HepG2 (cell line): ENCODE measurements around the gene SLC44A4. TPM values are rescaled to one million over a fixed set of nuclear protein-coding genes. Genes with fewer than 3 reads are reported as not detected.
A peak's percentile ranks its signal among the peaks of the same experiment; 100 is the strongest.

Experiments used
- ATAC-seq: fragments of 200-7000 bp; cut with Tn5 transposase; 3 replicates; pipeline ENCODE4 v1.9.1; 2020; ENCODE audit warnings: mild to moderate bottlenecking, moderate library complexity
- BruUV-seq: library from RNA; stranded (reverse); fragments of 400-500 nt; replicated peaks from 2 replicates; lab custom pipeline; 2021; lab: Mats Ljungman, UMichigan
- CTCF ChIA-PET: fragments of 300-600 bp; formaldehyde crosslinking; extraction: SDS; loops from one replicate; lab custom pipeline; 2021; ENCODE audit warnings: low total read pairs, inconsistent platforms, low intra/inter-chr PET ratio; lab: Yijun Ruan, JAX
- POLR2A ChIA-PET: fragments of 350-600 bp; sonication (Branson Sonifier 250); formaldehyde crosslinking; loops from one replicate; lab custom pipeline; 2020; ENCODE audit warnings: antibody characterized with exemption, inconsistent platforms; lab: Yijun Ruan, JAX
- DNase-seq: peaks from one replicate; pipeline ENCODE4 v3.0.0-alpha.2; 2015; ENCODE audit warnings: low spot score
- FAIRE-seq: peaks from 3 replicates; lab custom pipeline; 2011; peaks lifted over from hg19 to GRCh38; lab: Jason Lieb, UNC
- H2AFZ ChIP-seq: one replicate; pipeline ENCODE4 v1.6.1; 2011; ENCODE audit warnings: low read length, inconsistent platforms
- H3K27ac ChIP-seq: fragments of 300-600 bp; 3 replicates; pipeline ENCODE4 v1.8.0; 2011; ENCODE audit warnings: mixed run types, mild to moderate bottlenecking, mixed read lengths, low read length, inconsistent platforms; ENCODE audit not compliant: insufficient read depth; ENCODE audit errors: extremely low read length
- H3K27me3 ChIP-seq, 2 experiments: fragments of 200-600 bp in 1 of 2; 2 replicates in 1 of 2; 3 replicates in 1 of 2; pipeline versions ENCODE4 v1.6.0 to v1.8.0; 2011; ENCODE audit warnings: low read length in 2 of 2, mild to moderate bottlenecking in 2 of 2, moderate library complexity in 2 of 2, inconsistent platforms in 1 of 2; ENCODE audit not compliant: insufficient read depth in 2 of 2, control insufficient read depth in 1 of 2
- H3K36me3 ChIP-seq, 2 experiments: fragments of 200-600 bp in 1 of 2; replicated peaks in 1 of 2; 2 replicates in 1 of 2; 3 replicates in 1 of 2; pipeline versions ENCODE4 v1.5.1 to v1.8.0; 2011; ENCODE audit warnings: low read length in 2 of 2, inconsistent platforms in 1 of 2; ENCODE audit not compliant: insufficient read depth in 2 of 2, control insufficient read depth in 1 of 2
- H3K4me1 ChIP-seq: 2 replicates; pipeline ENCODE4 v1.5.1; 2012; ENCODE audit warnings: low read length, inconsistent platforms; ENCODE audit not compliant: insufficient read depth
- H3K4me2 ChIP-seq: 2 replicates; pipeline ENCODE4 v1.6.0; 2011; ENCODE audit warnings: low read depth, low read length, inconsistent platforms
- H3K4me3 ChIP-seq, 3 experiments: fragments of 200-600 bp in 1 of 3; sonication (generic), shearing (Covaris generic) in 1 of 3; replicated peaks in 1 of 3; 2 replicates each; pipeline ENCODE4 v1.5.1; 2011 to 2016; ENCODE audit warnings: low read length in 3 of 3, inconsistent platforms in 2 of 3, low read depth in 2 of 3, mild to moderate bottlenecking in 2 of 3, control low read depth in 1 of 3, mixed read lengths in 1 of 3; ENCODE audit not compliant: insufficient read depth in 1 of 3
- H3K79me2 ChIP-seq: one replicate; pipeline ENCODE4 v1.6.1; 2011; ENCODE audit warnings: low read length, inconsistent platforms; ENCODE audit not compliant: insufficient read depth
- H3K9ac ChIP-seq: 2 replicates; pipeline ENCODE4 v1.6.0; 2011; ENCODE audit warnings: mild to moderate bottlenecking, low read depth, low read length, inconsistent platforms; ENCODE audit not compliant: insufficient read depth
- H3K9me3 ChIP-seq: 2 replicates; pipeline ENCODE4 v1.5.1; 2012; ENCODE audit warnings: mild to moderate bottlenecking, low read length
- H4K20me1 ChIP-seq: 2 replicates; pipeline ENCODE4 v1.6.0; 2011; ENCODE audit warnings: inconsistent platforms, mild to moderate bottlenecking, low read length, moderate library complexity; ENCODE audit not compliant: insufficient read depth
- FOXO4 ChIP-seq: sonication (generic); formaldehyde crosslinking; conservative IDR thresholded peaks from 2 replicates; pipeline ENCODE4 v1.8.1; 2023; ENCODE audit warnings: missing genetic modification reagents
- GABPA ChIP-seq, 2 experiments: IDR thresholded peaks; 2 replicates each; pipeline ENCODE4 v1.6.1; 2011 to 2016; ENCODE audit warnings: low read depth in 2 of 2, low read length in 1 of 2, missing biosample characterization in 1 of 2, missing genetic modification characterization in 1 of 2
- GLMP ChIP-seq: sonication (generic); formaldehyde crosslinking; IDR thresholded peaks from 2 replicates; pipeline ENCODE4 v1.9.0; 2021; ENCODE audit warnings: missing genetic modification reagents, mild to moderate bottlenecking, borderline replicate concordance
- KIAA2018 ChIP-seq: sonication (generic); formaldehyde crosslinking; IDR thresholded peaks from 2 replicates; pipeline ENCODE4 v1.5.0; 2020; ENCODE audit warnings: mild to moderate bottlenecking, missing genetic modification reagents, borderline replicate concordance
- KLF6 ChIP-seq: IDR thresholded peaks from 2 replicates; pipeline ENCODE4 v1.8.0; 2016; ENCODE audit warnings: missing biosample characterization, missing genetic modification reagents
- MEF2D ChIP-seq: sonication (generic); formaldehyde crosslinking; IDR thresholded peaks from 2 replicates; pipeline ENCODE4 v1.5.1; 2020; ENCODE audit warnings: mild to moderate bottlenecking, missing genetic modification reagents
- NR2F6 ChIP-seq, 2 experiments: IDR thresholded peaks; 2 replicates each; pipeline ENCODE4 v1.6.1; 2016; ENCODE audit warnings: antibody characterized with exemption in 1 of 2, mild to moderate bottlenecking in 1 of 2
- POLR2A ChIP-seq, 2 experiments: IDR thresholded peaks; 2 replicates each; pipeline ENCODE4 v1.6.1; 2011; ENCODE audit warnings: low read depth in 2 of 2, low read length in 2 of 2, mild to moderate bottlenecking in 1 of 2, moderate library complexity in 1 of 2; ENCODE audit not compliant: insufficient read depth in 1 of 2
- ZBTB3 ChIP-seq: sonication (generic); formaldehyde crosslinking; IDR thresholded peaks from 2 replicates; pipeline ENCODE4 v1.4.0; 2020; ENCODE audit warnings: low read depth, mild to moderate bottlenecking, moderate library complexity, missing genetic modification reagents, borderline replicate concordance
- ZFP82 ChIP-seq: sonication (generic); formaldehyde crosslinking; IDR thresholded peaks from 2 replicates; pipeline ENCODE4 v1.5.1; 2020; ENCODE audit warnings: mild to moderate bottlenecking, missing genetic modification reagents, borderline replicate concordance
- ZNF484 ChIP-seq: sonication (generic); formaldehyde crosslinking; IDR thresholded peaks from 2 replicates; pipeline ENCODE4 v1.5.1; 2020; ENCODE audit warnings: mild to moderate bottlenecking, low read depth, missing genetic modification reagents, borderline replicate concordance
- ZNF543 ChIP-seq: sonication (generic); formaldehyde crosslinking; IDR thresholded peaks from 2 replicates; pipeline ENCODE4 v1.4.0; 2020; ENCODE audit warnings: mild to moderate bottlenecking, missing genetic modification reagents
- ZNF761 ChIP-seq: sonication (generic); formaldehyde crosslinking; conservative IDR thresholded peaks from 2 replicates; pipeline ENCODE4 v1.4.0; 2020; ENCODE audit warnings: mild to moderate bottlenecking, missing genetic modification reagents
- ZNF816 ChIP-seq: sonication (generic); formaldehyde crosslinking; IDR thresholded peaks from 2 replicates; pipeline ENCODE4 v1.8.0; 2022; ENCODE audit warnings: missing genetic modification reagents, mild to moderate bottlenecking, borderline replicate concordance
- WGBS: methylation state at CpG from one replicate; pipeline ENCODE4 v1.1.6; 2017; ENCODE audit warnings: low lambda C conversion rate; 5-methylcytosine and 5-hydroxymethylcytosine counted together
- in situ Hi-C: cut with HindIII; loops from 2 replicates; pipeline ENCODE4 v1.10.0; 2017; ENCODE audit warnings: low pct_unique_long_range_greater_than_20kb; ENCODE audit not compliant: extremely low pct_ligation_motif_present
- intact Hi-C: fragments of 100-400 bp; cut with micrococcal nuclease; formaldehyde crosslinking; loops from one replicate; pipeline ENCODE4 v1.10.0; 2022; ENCODE audit not compliant: unreplicated experiment
- polyA plus RNA-seq, 8 experiments: library from polyadenylated mRNA; depleted of rRNA in 3 of 8; stranded (reverse) in 7 of 8; unstranded in 1 of 8; fragments of >200 nt; fragmentation: Illumina TruSeq in 4 of 8; extraction: Trizol in 4 of 8; gene quantifications; 2 replicates each; pipeline versions ENCODE4 v1.2.1 to v1.2.3, GENCODE V29; 2011 to 2016; ENCODE audit warnings: low read depth in 4 of 8, missing spikeins in 1 of 8, mixed read lengths in 1 of 8; ENCODE audit not compliant: insufficient read depth in 1 of 8
- total RNA-seq, 5 experiments: library from RNA; depleted of rRNA; stranded (reverse); fragments of >200 nt; fragmentation: Illumina TruSeq; extraction: Trizol; gene quantifications; 2 replicates each; pipeline ENCODE4 v1.2.3, GENCODE V29; 2016; ENCODE audit warnings: low read depth in 1 of 5

SLC44A4 gene
- total and polyA plus RNA-seq, 2 of the 13 experiments (the other 11 are each of a cell fraction or from before 2014, with no cell fraction given) = 3.5 to 5.9 TPM

- Histone ChIP-seq H2AFZ (no peak overlapping the region), H3K4me3 (no peak overlapping the region), H3K79me2 (peaks cover 35% of the 10 kb centered on the region), H3K9me3 (no peaks in the 10 kb centered on the region), H3K9ac (peak overlapping the region; percentile 89), H3K27ac (no peak overlapping the region), H3K36me3 (peaks cover 8 to 33% of the 10 kb centered on the region in 2 experiments; a peak in 4 of 5 replicates), H3K4me2 (peak overlapping the region; percentile 93), H4K20me1 (no peaks in the 10 kb centered on the region), H3K4me1 (peaks cover 57% of the 10 kb centered on the region), H3K27me3 (no peaks in the 10 kb centered on the region; a peak in 1 of 5 replicates)
- CTCF ChIA-PET = no interaction called here
- no peak for DNase-seq
- intact Hi-C loops (no loop called here), in situ Hi-C loops (no loop called here)
- POLR2A ChIA-PET = interaction anchor here (1.4 kb wide), 1 partner anchor 63 kb away, joined by 4 read pairs; no protein-coding TSS in a partner anchor
- no TSS peak for BruUV-seq
- 93% methylated on average over 7 of the region's 7 CpGs for WGBS
- no peak for FAIRE-seq
- no peak for ATAC-seq
- no peak for TF ChIP-seq KIAA2018 (CRISPR knock-in tag)
- TF ChIP-seq POLR2A (IDR thresholded peaks at IDR 0.05; ENCODE audit: insufficient read depth in 1 of 2, low read depth in 2 of 2, low read length in 2 of 2) = peak in 1 of 2 experiments; percentile 13; a peak in 1 of 4 replicates
- TF ChIP-seq GLMP (CRISPR knock-in tag) = no peak
- no peak for TF ChIP-seq ZBTB3 (CRISPR knock-in tag)
- no peak for TF ChIP-seq GABPA (IDR thresholded peaks at IDR 0.05; ENCODE audit: low read depth, low read length)
- TF ChIP-seq GABPA (CRISPR knock-in tag; IDR thresholded peaks at IDR 0.05; ENCODE audit: low read depth) = no peak
- TF ChIP-seq ZNF761 (CRISPR knock-in tag) = no peak
- TF ChIP-seq ZNF543 (CRISPR knock-in tag) = no peak
- TF ChIP-seq KLF6 (CRISPR knock-in tag) = no peak
- 0 out of 2 replicates have a peak, but pooled peaks have one; percentile 34 for TF ChIP-seq FOXO4 (CRISPR knock-in tag)
- TF ChIP-seq MEF2D (CRISPR knock-in tag) = no peak
- peak; percentile 59; the same call in 1 of the 2 replicates for TF ChIP-seq ZFP82 (CRISPR knock-in tag)
- TF ChIP-seq ZNF816 (CRISPR knock-in tag) = peak; percentile 42; the same call in 1 of the 2 replicates
- no peak for TF ChIP-seq ZNF484 (CRISPR knock-in tag)
- no peak for TF ChIP-seq NR2F6 (IDR thresholded peaks at IDR 0.05)
- no peak for TF ChIP-seq NR2F6 (CRISPR knock-in tag; IDR thresholded peaks at IDR 0.05)
Measured at GRCh38 chr6:31861150-31861549, 17.6 kb downstream of the SLC44A4 start.
